Right atrium auricular region (tissue), 2 donors: Measurements from ENCODE around the gene OR6C76. TPM values are rescaled to one million over a fixed set of nuclear protein-coding genes. Genes with fewer than 3 reads are reported as not detected.
"Not testable (repeated sequence)": the region's sequence is repeated elsewhere in the genome, so short reads cannot be mapped to it uniquely, and the experiment has no call there.

Experiments used
- DNase-seq: peaks from one replicate; pipeline ENCODE4 v3.0.0-alpha.2; 2019; ENCODE audit warnings: low spot score
- H3K27ac ChIP-seq, 2 donors: fragments of 200-600 bp; sonication (generic); 1 replicate in 1 of 2; 2 replicates in 1 of 2; pipeline ENCODE4 v1.5.1; 2016 to 2019
- H3K27me3 ChIP-seq, 2 donors: fragments of 200-600 bp; sonication (generic); one replicate each; pipeline versions ENCODE4 v1.5.1 to v1.6.0; 2017 to 2019
- H3K36me3 ChIP-seq: fragments of 200-600 bp; sonication (generic); one replicate; pipeline ENCODE4 v1.5.1; 2016
- H3K4me1 ChIP-seq, 2 donors: fragments of 200-600 bp; sonication (generic); one replicate each; pipeline versions ENCODE4 v1.5.1 to v1.6.0; 2017 to 2019
- H3K4me3 ChIP-seq, 2 donors: fragments of 200-600 bp; sonication (generic); 1 replicate in 1 of 2; 2 replicates in 1 of 2; pipeline ENCODE4 v1.5.1; 2017 to 2019; ENCODE audit warnings: mild to moderate bottlenecking in 1 of 2, moderate library complexity in 1 of 2
- H3K9me3 ChIP-seq, 2 donors: fragments of 200-600 bp; sonication (generic); one replicate each; pipeline ENCODE4 v1.5.1; 2019
- CTCF ChIP-seq, 2 donors: fragments of 200-600 bp; sonication (generic); IDR thresholded peaks; one replicate each; pipeline ENCODE4 v1.5.1; 2019; ENCODE audit warnings: antibody characterized with exemption in 2 of 2
- total RNA-seq, 2 donors: library from RNA; depleted of rRNA; stranded (reverse); fragments of >200 nt; gene quantifications; one replicate each; pipeline ENCODE4 v1.1.0, GENCODE V29; 2016

The OR6C76 gene
- total RNA-seq, 2 donors from 2014 or later: not detected

GRCh38 chr12:55407866-55408265, 18.2 kb upstream of the OR6C76 start:
- Histone ChIP-seq H3K4me3 (no peak overlapping the region), H3K9me3 (peaks cover 0 to 10% of the 10 kb centered on the region in 2 donors), H3K27me3 (no peaks in the 10 kb centered on the region), H3K27ac (no peak overlapping the region), H3K4me1 (no peaks in the 10 kb centered on the region), H3K36me3 (no peaks in the 10 kb centered on the region)
- DNase-seq: no peak
- TF ChIP-seq CTCF (IDR thresholded peaks at IDR 0.05): no peak

- not testable (repeated sequence) for H3K27ac ChIP-seq, DNase-seq, H3K4me1 ChIP-seq, H3K4me3 ChIP-seq, H3K36me3 ChIP-seq, H3K27me3 ChIP-seq
- H3K9me3 ChIP-seq: peaks cover 0 to 10% of the 10 kb centered on the region in 2 donors
These were observed 16.9 kb upstream of the OR6C76 start for GRCh38 chr12:55409133-55409532.

- not testable (repeated sequence) for H3K4me1 ChIP-seq, DNase-seq, H3K4me3 ChIP-seq, H3K36me3 ChIP-seq, H3K27me3 ChIP-seq, H3K27ac ChIP-seq
- H3K9me3 ChIP-seq: peaks cover 0 to 10% of the 10 kb centered on the region in 2 donors
These were observed 13.9 kb upstream of the OR6C76 start for GRCh38 chr12:55412138-55412537.

- H3K4me1 ChIP-seq, H3K4me3 ChIP-seq, H3K27ac ChIP-seq, H3K36me3 ChIP-seq, DNase-seq, H3K27me3 ChIP-seq, H3K9me3 ChIP-seq: not testable (repeated sequence)
These were observed 12.3 kb upstream of the OR6C76 start for GRCh38 chr12:55413498-55414388.

- H3K4me3 ChIP-seq, H3K27ac ChIP-seq, DNase-seq, H3K27me3 ChIP-seq, H3K36me3 ChIP-seq, H3K4me1 ChIP-seq, H3K9me3 ChIP-seq: not testable (repeated sequence)
These were observed 11.6 kb upstream of the OR6C76 start for GRCh38 chr12:55414396-55414823.

GRCh38 chr12:55414889-55415288, 11.2 kb upstream of the OR6C76 start:
- H3K4me3 ChIP-seq, H3K36me3 ChIP-seq, H3K9me3 ChIP-seq, DNase-seq, H3K27ac ChIP-seq, H3K27me3 ChIP-seq, H3K4me1 ChIP-seq: not testable (repeated sequence)

GRCh38 chr12:55416961-55417360, 9.1 kb upstream of the OR6C76 start:
- no peak for TF ChIP-seq CTCF (IDR thresholded peaks at IDR 0.05)

DNA sequence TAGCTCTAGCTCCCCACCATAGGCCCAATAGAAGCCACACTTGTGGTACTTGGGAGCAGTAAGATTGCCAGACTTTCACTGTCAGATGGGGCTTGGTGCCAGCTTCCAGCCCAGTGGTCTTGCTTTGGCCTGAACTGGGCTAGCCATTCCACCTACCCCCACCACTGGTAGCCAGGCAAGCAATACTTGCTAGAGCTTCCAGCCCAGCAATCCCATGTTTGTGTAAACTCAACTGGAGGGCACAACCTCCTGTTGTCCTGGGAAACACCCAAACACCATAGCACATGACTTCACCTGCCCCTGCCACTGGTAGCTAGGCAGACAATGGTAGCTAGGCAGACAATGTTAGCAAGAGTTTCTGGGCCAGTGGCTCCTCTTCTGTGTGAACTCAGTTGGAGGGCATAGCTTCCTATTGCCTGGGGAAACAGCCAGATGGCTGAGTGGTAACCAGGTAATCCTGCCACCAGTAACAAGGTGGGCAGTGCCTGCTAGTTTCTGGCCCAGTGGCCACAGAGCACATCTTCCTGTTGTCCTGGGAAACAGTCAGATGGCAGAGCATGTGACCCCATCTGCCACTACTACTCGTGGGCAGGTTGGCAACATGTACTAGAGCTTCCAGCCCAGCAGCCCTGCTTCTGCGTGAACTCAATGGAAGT, 5.6 kb upstream of the OR6C76 start:
- Histone ChIP-seq H3K27ac (no peak overlapping the region), H3K4me3 (no peak overlapping the region), H3K27me3 (no peaks in the 10 kb centered on the region), H3K36me3 (no peaks in the 10 kb centered on the region), H3K9me3 (no peaks in the 10 kb centered on the region), H3K4me1 (no peaks in the 10 kb centered on the region)
- no peak for DNase-seq
- no peak for TF ChIP-seq CTCF (IDR thresholded peaks at IDR 0.05)

More at GRCh38 chr12:55416961-55417360, 9.1 kb upstream of the OR6C76 start:
- no peak overlapping the region for H3K27ac ChIP-seq
- H3K27me3 ChIP-seq: no peaks in the 10 kb centered on the region
- no peaks in the 10 kb centered on the region for H3K36me3 ChIP-seq
- DNase-seq: no peak
- H3K4me1 ChIP-seq: no peaks in the 10 kb centered on the region
- no peaks in the 10 kb centered on the region for H3K9me3 ChIP-seq
- no peak overlapping the region for H3K4me3 ChIP-seq
